ENCODE results near the gene YY1. TPM values are rescaled to one million over a fixed set of nuclear protein-coding genes. Genes with fewer than 3 reads are reported as not detected.

Gene YY1
- polyA plus RNA-seq, 2 of the 4 experiments (the other 2 are of a cell fraction) = 58.4 to 65.8 TPM

GRCh38 chr14:100246809-100247428 is 8.0 kb downstream of the YY1 start:
- DNase-seq (ENCODE audit: low read depth in 1 of 2, low spot score in 1 of 2) (peak; percentile 73 to 82), ATAC-seq (peak; percentile 93 to 96), FAIRE-seq (no peak)
- Histone ChIP-seq H3K4me3 (no peak overlapping the region), H3K4me1 (peaks cover 46% of the 10 kb centered on the region), H3K27ac (no peak overlapping the region), H3K9me3 (no peaks in the 10 kb centered on the region), H3K4me2 (peak overlapping the region; percentile 67)
- WGBS (ENCODE audit: missing lambda C conversion rate) = 29% methylated on average over 3 of the region's 3 CpGs
- ChIA-PET POLR2A (interaction anchor here (1.2 kb wide), 1 partner anchor 9 kb away, joined by 4 read pairs; no protein-coding TSS in a partner anchor), CTCF (interaction anchor here (0.6 to 3.6 kb wide), 25 partner anchors 8 to 264 kb away, joined by 3 to 21 read pairs (median 4); no protein-coding TSS in a partner anchor)
- TF ChIP-seq HOXB13 (CRISPR knock-in tag; IDR thresholded peaks at IDR 0.05; ENCODE audit: low read depth) (no peak), RAD21 (conservative IDR thresholded peaks at IDR 0.05 in 1 of 2, IDR thresholded peaks at IDR 0.05 in 1 of 2) (peak; percentile 33 to 41; a peak in 3 of 5 replicates), SMC3 (IDR thresholded peaks at IDR 0.05) (peak; percentile 33; the same call in 1 of the 3 replicates), PBX3 (IDR thresholded peaks at IDR 0.05) (no peak), HEYL (CRISPR knock-in tag; IDR thresholded peaks at IDR 0.05) (no peak), EHF (CRISPR knock-in tag; IDR thresholded peaks at IDR 0.05) (no peak)
- TF ChIP-seq, protein P1, sequence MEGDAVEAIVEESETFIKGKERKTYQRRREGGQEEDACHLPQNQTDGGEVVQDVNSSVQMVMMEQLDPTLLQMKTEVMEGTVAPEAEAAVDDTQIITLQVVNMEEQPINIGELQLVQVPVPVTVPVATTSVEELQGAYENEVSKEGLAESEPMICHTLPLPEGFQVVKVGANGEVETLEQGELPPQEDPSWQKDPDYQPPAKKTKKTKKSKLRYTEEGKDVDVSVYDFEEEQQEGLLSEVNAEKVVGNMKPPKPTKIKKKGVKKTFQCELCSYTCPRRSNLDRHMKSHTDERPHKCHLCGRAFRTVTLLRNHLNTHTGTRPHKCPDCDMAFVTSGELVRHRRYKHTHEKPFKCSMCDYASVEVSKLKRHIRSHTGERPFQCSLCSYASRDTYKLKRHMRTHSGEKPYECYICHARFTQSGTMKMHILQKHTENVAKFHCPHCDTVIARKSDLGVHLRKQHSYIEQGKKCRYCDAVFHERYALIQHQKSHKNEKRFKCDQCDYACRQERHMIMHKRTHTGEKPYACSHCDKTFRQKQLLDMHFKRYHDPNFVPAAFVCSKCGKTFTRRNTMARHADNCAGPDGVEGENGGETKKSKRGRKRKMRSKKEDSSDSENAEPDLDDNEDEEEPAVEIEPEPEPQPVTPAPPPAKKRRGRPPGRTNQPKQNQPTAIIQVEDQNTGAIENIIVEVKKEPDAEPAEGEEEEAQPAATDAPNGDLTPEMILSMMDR (IDR thresholded peaks at IDR 0.05) = peak; percentile 69

GRCh38 chr14:100250732-100251465 is 12.0 kb downstream of the YY1 start:
- 100% methylated on average over 2 of the region's 2 CpGs for WGBS (ENCODE audit: missing lambda C conversion rate)
- no peak for DNase-seq (ENCODE audit: low read depth in 1 of 2, low spot score in 1 of 2)
- no peak overlapping the region for H3K4me3 ChIP-seq
- H3K4me2 ChIP-seq = no peak overlapping the region
- ATAC-seq = no peak
- CTCF ChIA-PET = interaction anchor here (0.6 to 1.6 kb wide), 5 partner anchors 10 to 127 kb away, joined by 3 to 6 read pairs (median 3); no protein-coding TSS in a partner anchor
- no peak overlapping the region for H3K27ac ChIP-seq
- FAIRE-seq = no peak
- peaks cover 19% of the 10 kb centered on the region for H3K4me1 ChIP-seq
- POLR2A ChIA-PET = no interaction called here
- no peaks in the 10 kb centered on the region for H3K9me3 ChIP-seq
- TF ChIP-seq, protein P2, sequence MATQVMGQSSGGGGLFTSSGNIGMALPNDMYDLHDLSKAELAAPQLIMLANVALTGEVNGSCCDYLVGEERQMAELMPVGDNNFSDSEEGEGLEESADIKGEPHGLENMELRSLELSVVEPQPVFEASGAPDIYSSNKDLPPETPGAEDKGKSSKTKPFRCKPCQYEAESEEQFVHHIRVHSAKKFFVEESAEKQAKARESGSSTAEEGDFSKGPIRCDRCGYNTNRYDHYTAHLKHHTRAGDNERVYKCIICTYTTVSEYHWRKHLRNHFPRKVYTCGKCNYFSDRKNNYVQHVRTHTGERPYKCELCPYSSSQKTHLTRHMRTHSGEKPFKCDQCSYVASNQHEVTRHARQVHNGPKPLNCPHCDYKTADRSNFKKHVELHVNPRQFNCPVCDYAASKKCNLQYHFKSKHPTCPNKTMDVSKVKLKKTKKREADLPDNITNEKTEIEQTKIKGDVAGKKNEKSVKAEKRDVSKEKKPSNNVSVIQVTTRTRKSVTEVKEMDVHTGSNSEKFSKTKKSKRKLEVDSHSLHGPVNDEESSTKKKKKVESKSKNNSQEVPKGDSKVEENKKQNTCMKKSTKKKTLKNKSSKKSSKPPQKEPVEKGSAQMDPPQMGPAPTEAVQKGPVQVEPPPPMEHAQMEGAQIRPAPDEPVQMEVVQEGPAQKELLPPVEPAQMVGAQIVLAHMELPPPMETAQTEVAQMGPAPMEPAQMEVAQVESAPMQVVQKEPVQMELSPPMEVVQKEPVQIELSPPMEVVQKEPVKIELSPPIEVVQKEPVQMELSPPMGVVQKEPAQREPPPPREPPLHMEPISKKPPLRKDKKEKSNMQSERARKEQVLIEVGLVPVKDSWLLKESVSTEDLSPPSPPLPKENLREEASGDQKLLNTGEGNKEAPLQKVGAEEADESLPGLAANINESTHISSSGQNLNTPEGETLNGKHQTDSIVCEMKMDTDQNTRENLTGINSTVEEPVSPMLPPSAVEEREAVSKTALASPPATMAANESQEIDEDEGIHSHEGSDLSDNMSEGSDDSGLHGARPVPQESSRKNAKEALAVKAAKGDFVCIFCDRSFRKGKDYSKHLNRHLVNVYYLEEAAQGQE (IDR thresholded peaks at IDR 0.05) = no peak
- no peak for TF ChIP-seq HMGXB4 (CRISPR knock-in tag; IDR thresholded peaks at IDR 0.05; ENCODE audit: borderline replicate concordance)
- TF ChIP-seq ELK1 (IDR thresholded peaks at IDR 0.05; ENCODE audit: low read depth, low read length) = no peak
- TF ChIP-seq CHD2 (IDR thresholded peaks at IDR 0.05; ENCODE audit: low read length, partially characterized antibody) = no peak
- TF ChIP-seq EHMT2 (IDR thresholded peaks at IDR 0.05; ENCODE audit: low read depth) = no peak
- no peak for TF ChIP-seq POLR2AphosphoS2 (conservative IDR thresholded peaks at IDR 0.05; ENCODE audit: low read length)
- no peak for TF ChIP-seq MAFK (IDR thresholded peaks at IDR 0.05; ENCODE audit: partially characterized antibody)
- TF ChIP-seq, protein P3, sequence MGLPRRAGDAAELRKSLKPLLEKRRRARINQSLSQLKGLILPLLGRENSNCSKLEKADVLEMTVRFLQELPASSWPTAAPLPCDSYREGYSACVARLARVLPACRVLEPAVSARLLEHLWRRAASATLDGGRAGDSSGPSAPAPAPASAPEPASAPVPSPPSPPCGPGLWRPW (IDR thresholded peaks at IDR 0.05) = no peak
- TF ChIP-seq, protein P4, sequence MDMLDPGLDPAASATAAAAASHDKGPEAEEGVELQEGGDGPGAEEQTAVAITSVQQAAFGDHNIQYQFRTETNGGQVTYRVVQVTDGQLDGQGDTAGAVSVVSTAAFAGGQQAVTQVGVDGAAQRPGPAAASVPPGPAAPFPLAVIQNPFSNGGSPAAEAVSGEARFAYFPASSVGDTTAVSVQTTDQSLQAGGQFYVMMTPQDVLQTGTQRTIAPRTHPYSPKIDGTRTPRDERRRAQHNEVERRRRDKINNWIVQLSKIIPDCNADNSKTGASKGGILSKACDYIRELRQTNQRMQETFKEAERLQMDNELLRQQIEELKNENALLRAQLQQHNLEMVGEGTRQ (IDR thresholded peaks at IDR 0.05) = no peak
- no peak for TF ChIP-seq GATA3 (IDR thresholded peaks at IDR 0.05; ENCODE audit: borderline replicate concordance)
- TF ChIP-seq FOSL2 (IDR thresholded peaks at IDR 0.05) = no peak
- TF ChIP-seq FOSL2 (CRISPR knock-in tag; IDR thresholded peaks at IDR 0.05) = no peak
- TF ChIP-seq, protein P5, sequence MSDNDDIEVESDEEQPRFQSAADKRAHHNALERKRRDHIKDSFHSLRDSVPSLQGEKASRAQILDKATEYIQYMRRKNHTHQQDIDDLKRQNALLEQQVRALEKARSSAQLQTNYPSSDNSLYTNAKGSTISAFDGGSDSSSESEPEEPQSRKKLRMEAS (IDR thresholded peaks at IDR 0.05) = no peak
- TF ChIP-seq, protein P6, sequence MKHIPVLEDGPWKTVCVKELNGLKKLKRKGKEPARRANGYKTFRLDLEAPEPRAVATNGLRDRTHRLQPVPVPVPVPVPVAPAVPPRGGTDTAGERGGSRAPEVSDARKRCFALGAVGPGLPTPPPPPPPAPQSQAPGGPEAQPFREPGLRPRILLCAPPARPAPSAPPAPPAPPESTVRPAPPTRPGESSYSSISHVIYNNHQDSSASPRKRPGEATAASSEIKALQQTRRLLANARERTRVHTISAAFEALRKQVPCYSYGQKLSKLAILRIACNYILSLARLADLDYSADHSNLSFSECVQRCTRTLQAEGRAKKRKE (CRISPR knock-in tag; IDR thresholded peaks at IDR 0.05; ENCODE audit: low read depth) = no peak
- TF ChIP-seq MYC (IDR thresholded peaks at IDR 0.05; ENCODE audit: borderline replicate concordance, low read length) = no peak

Measured in A549 (cell line).